IgD-negative memory B cell (primary cell): ENCODE data around the gene AGTR1. TPM values are rescaled to one million over a fixed set of nuclear protein-coding genes. Genes with fewer than 3 reads are reported as not detected.

Experiments used
- polyA plus RNA-seq: library from polyadenylated mRNA; unstranded; fragments of 300-500 nt; fragmentation: Illumina TruSeq; gene quantifications from one replicate; pipeline ENCODE4 v1.2.3, GENCODE V29; 2021

AGTR1 gene
- polyA plus RNA-seq, 1 donor from 2014 or later, result not detected

Other genes with a start within 250 kb of the AGTR1 start
- not detected for gene CPB1, start 129.9 kb downstream of the AGTR1 start, polyA plus RNA-seq
- not detected for gene CPA3, start 167.4 kb downstream of the AGTR1 start, polyA plus RNA-seq